Stomach (tissue), 9 donors: ENCODE measurements around the gene PSMB5. TPM values are rescaled to one million over a fixed set of nuclear protein-coding genes. Genes with fewer than 3 reads are reported as not detected.
A peak's percentile ranks its signal among the peaks of the same experiment; 100 is the strongest.

Experiments used
- DNase-seq, 2 donors: peaks; one replicate each; pipeline versions ENCODE4 v3.0.0 to v3.0.0-alpha.2; 2013 to 2019
- H3K27ac ChIP-seq, 5 donors: fragments of 200-600 bp in 4 of 5; sonication (generic) in 4 of 5; one replicate each; pipeline ENCODE4 v1.5.1; 2013 to 2019; ENCODE audit warnings: mild to moderate bottlenecking in 1 of 5, moderate library complexity in 1 of 5
- H3K27me3 ChIP-seq, 3 donors: fragments of 200-600 bp; sonication (generic); one replicate each; pipeline ENCODE4 v1.5.1; 2017 to 2019; ENCODE audit warnings: mixed run types in 1 of 3
- H3K36me3 ChIP-seq, 4 donors: fragments of 200-600 bp; sonication (generic); 1 replicate in 3 of 4; 2 replicates in 1 of 4; pipeline ENCODE4 v1.5.1; 2016 to 2019
- H3K4me1 ChIP-seq, 4 donors: fragments of 200-600 bp; sonication (generic); one replicate each; pipeline ENCODE4 v1.5.1; 2016 to 2019
- H3K4me3 ChIP-seq, 4 donors: fragments of 200-600 bp; sonication (generic) in 3 of 4; one replicate each; pipeline ENCODE4 v1.5.1; 2016 to 2019; ENCODE audit warnings: mild to moderate bottlenecking in 1 of 4
- H3K9me3 ChIP-seq, 4 donors: fragments of 200-600 bp; sonication (generic); one replicate each; pipeline ENCODE4 v1.5.1; 2016 to 2019
- EP300 ChIP-seq: sonication (generic); formaldehyde crosslinking; IDR thresholded peaks from one replicate; pipeline ENCODE4 v1.6.1; 2017; ENCODE audit warnings: antibody characterized with exemption
- POLR2A ChIP-seq, 4 donors: fragments of 450-650 bp; IDR thresholded peaks; one replicate each; pipeline ENCODE4 v1.6.1; 2016; ENCODE audit warnings: antibody characterized with exemption in 4 of 4, control low read depth in 2 of 4, mild to moderate bottlenecking in 1 of 4, moderate library complexity in 1 of 4
- POLR2AphosphoS5 ChIP-seq, 3 donors: sonication (generic); formaldehyde crosslinking; IDR thresholded peaks; one replicate each; pipeline ENCODE4 v1.6.1; 2016; ENCODE audit warnings: antibody characterized with exemption in 3 of 3
- WGBS, 5 donors: extraction: QIAGEN DNeasy Blood & Tissue Kit in 3 of 5; methylation state at CpG; one replicate each; pipeline versions ENCODE4 v1.1.5 to v1.1.7; 2013 to 2018; 5-methylcytosine and 5-hydroxymethylcytosine counted together
- intact Hi-C: fragments of 100-400 bp; cut with DNase I; formaldehyde crosslinking; loops from one replicate; pipeline ENCODE4 v1.15.1; 2023; ENCODE audit warnings: low total_unique reads
- polyA plus RNA-seq, 3 donors: library from polyadenylated mRNA; stranded (reverse); fragments of 200-250 nt; gene quantifications; one replicate each; pipeline ENCODE4 v1.2.3, GENCODE V29; 2013
- total RNA-seq, 5 donors: library from RNA; depleted of rRNA; stranded (reverse); fragments of >200 nt; gene quantifications; one replicate each; pipeline versions ENCODE4 v1.1.0 to v1.2.3, GENCODE V29; 2014 to 2016
- TF ChIP-seq, protein P1 (sequence below), 7 experiments: fragments of 450-650 bp in 4 of 7; fragments of 200-600 bp in 3 of 7; sonication (generic) in 3 of 7; IDR thresholded peaks; one replicate each; pipeline ENCODE4 v1.5.1; 2016 to 2019; ENCODE audit warnings: antibody characterized with exemption in 7 of 7, control low read depth in 2 of 7, mild to moderate bottlenecking in 1 of 7
- donor health status: healthy with polysubstance abuse.
- donor health status: Bipolar disorder and iron deficiency.
- donor health status: healthy.

The PSMB5 gene
- total and polyA plus RNA-seq, 8 donors = 34.4 to 147 (median 92.6) TPM

DNA sequence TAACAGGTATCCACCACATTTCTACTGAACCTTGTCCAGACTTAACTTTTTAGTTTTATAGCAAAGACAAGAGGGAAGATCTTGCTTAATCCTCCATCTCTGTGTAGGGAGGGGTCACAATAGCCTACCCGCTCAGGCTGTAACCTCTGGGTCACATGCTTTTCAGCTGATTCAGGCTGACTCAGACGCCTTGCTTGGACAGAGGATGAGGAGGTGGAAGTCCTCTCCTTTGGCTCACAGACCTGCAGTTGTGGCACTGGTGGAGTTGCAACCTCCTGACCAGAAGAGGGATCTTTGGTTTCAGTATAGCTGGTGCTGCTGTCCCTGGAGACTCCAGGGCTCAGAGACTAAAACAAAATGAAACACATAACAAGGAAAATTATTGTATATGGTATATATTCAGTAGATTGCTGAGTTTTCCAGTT is 44.0 kb upstream of the PSMB5 start:
- intact Hi-C loops = no loop called here
- Histone ChIP-seq H3K27me3 (no peaks in the 10 kb centered on the region), H3K4me1 (peaks cover 0 to 46% (median 16%) of the 10 kb centered on the region in 4 donors), H3K36me3 (peaks cover 74 to 100% (median 100%) of the 10 kb centered on the region in 4 donors), H3K4me3 (no peak overlapping the region), H3K27ac (peak overlapping the region in 4 of 5 donors; percentile 54 to 74 (median 64)), H3K9me3 (no peaks in the 10 kb centered on the region)
- WGBS, 5 donors = 10 to 30% (median 24%) methylated on average over 2 of the region's 2 CpGs
- TF ChIP-seq POLR2A (IDR thresholded peaks at IDR 0.05) (no peak), EP300 (no peak), POLR2AphosphoS5 (IDR thresholded peaks at IDR 0.05) (peak in 2 of 3 donors; percentile 27 to 77)
- TF ChIP-seq, protein P1, sequence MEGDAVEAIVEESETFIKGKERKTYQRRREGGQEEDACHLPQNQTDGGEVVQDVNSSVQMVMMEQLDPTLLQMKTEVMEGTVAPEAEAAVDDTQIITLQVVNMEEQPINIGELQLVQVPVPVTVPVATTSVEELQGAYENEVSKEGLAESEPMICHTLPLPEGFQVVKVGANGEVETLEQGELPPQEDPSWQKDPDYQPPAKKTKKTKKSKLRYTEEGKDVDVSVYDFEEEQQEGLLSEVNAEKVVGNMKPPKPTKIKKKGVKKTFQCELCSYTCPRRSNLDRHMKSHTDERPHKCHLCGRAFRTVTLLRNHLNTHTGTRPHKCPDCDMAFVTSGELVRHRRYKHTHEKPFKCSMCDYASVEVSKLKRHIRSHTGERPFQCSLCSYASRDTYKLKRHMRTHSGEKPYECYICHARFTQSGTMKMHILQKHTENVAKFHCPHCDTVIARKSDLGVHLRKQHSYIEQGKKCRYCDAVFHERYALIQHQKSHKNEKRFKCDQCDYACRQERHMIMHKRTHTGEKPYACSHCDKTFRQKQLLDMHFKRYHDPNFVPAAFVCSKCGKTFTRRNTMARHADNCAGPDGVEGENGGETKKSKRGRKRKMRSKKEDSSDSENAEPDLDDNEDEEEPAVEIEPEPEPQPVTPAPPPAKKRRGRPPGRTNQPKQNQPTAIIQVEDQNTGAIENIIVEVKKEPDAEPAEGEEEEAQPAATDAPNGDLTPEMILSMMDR (IDR thresholded peaks at IDR 0.05) = no peak
- peak in 1 of 2 donors; percentile 55 for DNase-seq

DNA sequence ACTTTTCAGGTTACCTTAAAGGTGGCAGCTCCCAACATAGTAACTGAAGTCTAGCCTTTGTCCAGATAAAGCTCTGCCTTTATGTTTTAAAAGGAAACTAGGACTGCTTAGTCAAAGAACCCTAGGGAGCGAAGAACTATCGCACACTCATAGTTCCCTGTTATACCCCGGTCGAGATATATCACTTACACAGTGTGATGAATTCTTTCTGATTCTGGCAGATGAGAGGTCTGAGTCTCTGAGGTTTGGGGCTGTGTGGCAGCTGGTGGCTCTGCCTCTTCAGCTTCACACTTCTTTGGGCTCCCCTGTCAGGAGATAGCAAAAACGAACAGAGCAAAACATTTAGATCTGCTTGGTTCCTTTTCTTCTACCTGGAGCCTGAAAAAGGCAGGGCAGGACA is 43.3 kb upstream of the PSMB5 start:
- Histone ChIP-seq H3K27me3 (no peaks in the 10 kb centered on the region), H3K36me3 (peaks cover 73 to 100% (median 100%) of the 10 kb centered on the region in 4 donors), H3K9me3 (no peaks in the 10 kb centered on the region), H3K27ac (peak overlapping the region; percentile 13 to 74 (median 59)), H3K4me1 (peaks cover 0 to 52% (median 19%) of the 10 kb centered on the region in 4 donors), H3K4me3 (no peak overlapping the region)
- no peak for DNase-seq
- intact Hi-C loops = no loop called here
- 82 to 88% (median 84%) methylated on average over 5 of the region's 5 CpGs for WGBS, 5 donors
- TF ChIP-seq EP300 (no peak), POLR2AphosphoS5 (IDR thresholded peaks at IDR 0.05) (no peak), POLR2A (IDR thresholded peaks at IDR 0.05) (no peak)
- TF ChIP-seq, protein P1 (IDR thresholded peaks at IDR 0.05) = no peak

DNA sequence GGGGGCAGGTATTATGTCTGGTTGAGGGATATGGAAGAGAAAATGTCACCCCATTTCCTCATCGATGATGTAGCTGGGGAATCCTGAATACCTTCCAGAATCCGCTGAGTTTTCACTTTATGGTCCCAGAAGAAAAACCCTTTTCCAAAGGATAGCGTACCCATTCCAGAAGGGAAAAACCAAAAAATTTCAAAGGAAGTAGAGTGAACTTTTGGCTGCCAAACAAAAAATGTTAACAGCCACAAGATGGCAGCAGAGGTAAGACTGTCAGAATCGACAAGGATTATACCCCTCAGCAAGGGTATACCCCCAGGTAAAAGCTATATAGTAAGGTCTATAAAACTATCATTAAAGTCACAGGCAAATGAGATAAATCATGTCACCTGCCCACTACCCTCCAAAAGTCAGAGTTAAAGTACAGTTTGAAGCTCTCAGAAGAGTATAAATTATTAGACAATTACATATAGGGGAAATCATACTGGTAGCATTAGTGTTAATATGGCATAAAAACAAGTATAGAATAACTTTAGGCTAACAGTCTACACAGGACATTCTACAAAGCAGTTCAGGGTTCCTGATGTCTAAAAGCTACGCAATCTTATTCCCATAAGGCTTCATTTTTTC is 42.2 kb upstream of the PSMB5 start:
- TF ChIP-seq, protein P1 (IDR thresholded peaks at IDR 0.05) = peak in 4 of 7 experiments; percentile 24 to 64 (median 48)
- TF ChIP-seq POLR2AphosphoS5 (IDR thresholded peaks at IDR 0.05) = no peak
- H3K27ac ChIP-seq = peak overlapping the region in 3 of 5 donors; percentile 7 to 54 (median 9)
- peaks cover 5 to 63% (median 28%) of the 10 kb centered on the region in 4 donors for H3K4me1 ChIP-seq
- intact Hi-C loops = no loop called here
- H3K9me3 ChIP-seq = no peaks in the 10 kb centered on the region
- DNase-seq = peak in 1 of 2 donors; percentile 62
- H3K4me3 ChIP-seq = no peak overlapping the region
- H3K36me3 ChIP-seq = peaks cover 71 to 98% (median 96%) of the 10 kb centered on the region in 4 donors
- no peaks in the 10 kb centered on the region for H3K27me3 ChIP-seq
- WGBS, 5 donors = 62 to 71% (median 64%) methylated on average over 5 of the region's 5 CpGs

DNA sequence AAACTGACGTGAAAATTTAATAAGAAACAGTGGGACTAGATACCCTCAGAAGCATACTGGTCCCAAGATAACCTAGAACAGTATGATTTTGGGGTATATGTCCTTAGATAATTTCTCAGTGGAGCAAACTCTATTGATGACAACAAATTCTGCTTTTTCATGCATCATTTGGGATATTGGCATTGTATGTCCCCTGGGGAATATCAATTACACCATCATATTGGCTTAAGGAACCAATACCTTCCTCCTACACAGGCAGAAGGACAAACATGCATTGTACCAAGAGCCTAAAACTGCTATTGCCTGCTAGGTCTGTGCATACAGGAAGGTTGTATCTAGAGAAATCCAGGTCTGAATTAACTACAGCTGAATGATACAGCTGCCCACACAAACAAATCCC is 40.2 kb upstream of the PSMB5 start:
- Histone ChIP-seq H3K27ac (no peak overlapping the region), H3K4me1 (peaks cover 19 to 76% (median 46%) of the 10 kb centered on the region in 4 donors), H3K36me3 (peaks cover 54 to 78% (median 76%) of the 10 kb centered on the region in 4 donors), H3K9me3 (no peaks in the 10 kb centered on the region), H3K27me3 (no peaks in the 10 kb centered on the region), H3K4me3 (no peak overlapping the region)
- WGBS, 5 donors = 88 to 100% (median 97%) methylated on average over 1 of the region's 1 CpG
- intact Hi-C loops = no loop called here
- TF ChIP-seq EP300 = no peak
- no peak for TF ChIP-seq POLR2A (IDR thresholded peaks at IDR 0.05)
- TF ChIP-seq, protein P1 (IDR thresholded peaks at IDR 0.05) = no peak
- no peak for TF ChIP-seq POLR2AphosphoS5 (IDR thresholded peaks at IDR 0.05)
- no peak for DNase-seq
